Spleen (tissue), 7 donors: ENCODE data around the gene PTPRE.

Experiments used
- CTCF ChIP-seq, 11 experiments: fragments of 200-600 bp in 7 of 11; fragments of 450-650 bp in 4 of 11; sonication (generic) in 4 of 11; IDR thresholded peaks in 8 of 11; conservative IDR thresholded peaks in 3 of 11; 1 replicate in 7 of 11; 2 replicates in 4 of 11; pipeline versions ENCODE4 v1.4.0 to v1.8.0; 2016 to 2021; ENCODE audit warnings: antibody characterized with exemption in 11 of 11, inconsistent platforms in 4 of 11, mild to moderate bottlenecking in 1 of 11
- POLR2A ChIP-seq, 3 donors: fragments of 450-650 bp; IDR thresholded peaks; one replicate each; pipeline ENCODE4 v1.5.1; 2017; ENCODE audit warnings: antibody characterized with exemption in 3 of 3, mild to moderate bottlenecking in 1 of 3
- POLR2AphosphoS5 ChIP-seq, 3 donors: sonication (generic); formaldehyde crosslinking; IDR thresholded peaks; one replicate each; pipeline ENCODE4 v1.5.1; 2017; ENCODE audit warnings: antibody characterized with exemption in 3 of 3
- donor health status: DM: no; HTN: no; CAD: no; lungs with moderate emphysema.
- donor health status: DM: no; HTN: no; CAD: no.
- donor health status: DM: no; HTN: no; CAD: no.

DNA sequence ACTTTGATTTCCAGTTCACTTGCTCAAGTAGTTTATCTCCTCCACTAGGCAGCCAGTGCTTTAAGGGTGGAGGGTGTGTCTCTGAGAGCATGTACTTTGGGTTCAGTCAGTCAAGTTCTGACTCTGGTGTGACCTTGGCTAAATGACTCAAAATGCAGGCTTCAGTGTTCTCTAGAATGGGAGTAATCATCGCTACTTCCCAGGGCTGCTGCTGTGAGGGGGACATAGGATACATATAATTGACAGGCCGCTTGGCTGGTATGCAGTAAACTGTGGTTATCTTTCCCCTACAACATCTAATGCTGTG is 3.5 kb downstream of the PTPRE start:
- TF ChIP-seq CTCF (IDR thresholded peaks at IDR 0.05 in 8 of 11, conservative IDR thresholded peaks at IDR 0.05 in 3 of 11) (no peak), POLR2A (IDR thresholded peaks at IDR 0.05) (no peak), POLR2AphosphoS5 (IDR thresholded peaks at IDR 0.05) (no peak)
